OCI-LY3 (cell line): ENCODE measurements around the gene RGS14.

Experiments used
- CTCF ChIP-seq: fragments of 200-600, 300-600 bp; sonication (generic); IDR thresholded peaks from 2 replicates; pipeline ENCODE4 v1.5.1; 2014; ENCODE audit warnings: antibody characterized with exemption, low read length, low read depth
- EZH2phosphoT487 ChIP-seq: fragments of 200-600 bp; shearing (Covaris generic); IDR thresholded peaks from 2 replicates; pipeline ENCODE4 v1.6.1; 2018; ENCODE audit warnings: antibody characterized with exemption, mixed run types, low read depth

- no peak for TF ChIP-seq CTCF
- no peak for TF ChIP-seq EZH2phosphoT487
These were observed 6.8 kb upstream of the RGS14 start for GRCh38 chr5:177350776-177351391.
